Gastroesophageal sphincter (tissue), 4 donors: ENCODE measurements around the gene NEK11. TPM values are rescaled to one million over a fixed set of nuclear protein-coding genes. Genes with fewer than 3 reads are reported as not detected.

Experiments used
- ATAC-seq: fragments of 150-250 bp; one replicate; pipeline ENCODE4 v1.9.1; 2016; ENCODE audit warnings: mild to moderate bottlenecking, moderate library complexity
- H3K27ac ChIP-seq, 4 donors: fragments of 200-600 bp; sonication (generic) in 3 of 4; 1 replicate in 3 of 4; 2 replicates in 1 of 4; pipeline ENCODE4 v1.5.1; 2016 to 2019
- H3K27me3 ChIP-seq: fragments of 200-600 bp; sonication (generic); one replicate; pipeline ENCODE4 v1.5.1; 2019
- H3K36me3 ChIP-seq, 2 donors: fragments of 200-600 bp; sonication (generic); one replicate each; pipeline ENCODE4 v1.5.1; 2019; ENCODE audit warnings: control low read depth in 1 of 2
- H3K4me1 ChIP-seq, 3 donors: fragments of 200-600 bp; sonication (generic); 1 replicate in 2 of 3; 2 replicates in 1 of 3; pipeline ENCODE4 v1.5.1; 2016 to 2019; ENCODE audit warnings: control low read depth in 2 of 3
- H3K4me3 ChIP-seq, 2 donors: fragments of 200-600 bp; sonication (generic); one replicate each; pipeline ENCODE4 v1.5.1; 2019; ENCODE audit warnings: mild to moderate bottlenecking in 1 of 2, moderate library complexity in 1 of 2
- H3K9me3 ChIP-seq, 3 donors: fragments of 200-600 bp; sonication (generic); one replicate each; pipeline ENCODE4 v1.5.1; 2017 to 2019; ENCODE audit warnings: control low read depth in 2 of 3
- EP300 ChIP-seq: sonication (generic); formaldehyde crosslinking; IDR thresholded peaks from one replicate; pipeline ENCODE4 v1.6.1; 2017; ENCODE audit warnings: antibody characterized with exemption, mild to moderate bottlenecking
- POLR2A ChIP-seq, 2 donors: fragments of 450-650 bp; IDR thresholded peaks; one replicate each; pipeline ENCODE4 v1.6.1; 2017; ENCODE audit warnings: antibody characterized with exemption in 2 of 2, mild to moderate bottlenecking in 2 of 2, moderate library complexity in 1 of 2
- POLR2AphosphoS5 ChIP-seq: sonication (generic); formaldehyde crosslinking; IDR thresholded peaks from one replicate; pipeline ENCODE4 v1.6.1; 2017; ENCODE audit warnings: antibody characterized with exemption
- WGBS, 2 donors: methylation state at CpG; one replicate each; pipeline ENCODE4 v1.1.5; 2018; ENCODE audit warnings: low coverage in 1 of 2; 5-methylcytosine and 5-hydroxymethylcytosine counted together
- total RNA-seq, 4 donors: library from RNA; depleted of rRNA; stranded (reverse); fragments of >200 nt; gene quantifications; one replicate each; pipeline ENCODE4 v1.1.0, GENCODE V29; 2016
- TF ChIP-seq, protein P1 (sequence below), 4 experiments: fragments of 200-600 bp in 2 of 4; fragments of 450-650 bp in 2 of 4; sonication (generic) in 1 of 4; IDR thresholded peaks; one replicate each; pipeline ENCODE4 v1.5.1; 2017 to 2019; ENCODE audit warnings: antibody characterized with exemption in 4 of 4, mild to moderate bottlenecking in 2 of 4, moderate library complexity in 2 of 4

Gene NEK11, protein sequence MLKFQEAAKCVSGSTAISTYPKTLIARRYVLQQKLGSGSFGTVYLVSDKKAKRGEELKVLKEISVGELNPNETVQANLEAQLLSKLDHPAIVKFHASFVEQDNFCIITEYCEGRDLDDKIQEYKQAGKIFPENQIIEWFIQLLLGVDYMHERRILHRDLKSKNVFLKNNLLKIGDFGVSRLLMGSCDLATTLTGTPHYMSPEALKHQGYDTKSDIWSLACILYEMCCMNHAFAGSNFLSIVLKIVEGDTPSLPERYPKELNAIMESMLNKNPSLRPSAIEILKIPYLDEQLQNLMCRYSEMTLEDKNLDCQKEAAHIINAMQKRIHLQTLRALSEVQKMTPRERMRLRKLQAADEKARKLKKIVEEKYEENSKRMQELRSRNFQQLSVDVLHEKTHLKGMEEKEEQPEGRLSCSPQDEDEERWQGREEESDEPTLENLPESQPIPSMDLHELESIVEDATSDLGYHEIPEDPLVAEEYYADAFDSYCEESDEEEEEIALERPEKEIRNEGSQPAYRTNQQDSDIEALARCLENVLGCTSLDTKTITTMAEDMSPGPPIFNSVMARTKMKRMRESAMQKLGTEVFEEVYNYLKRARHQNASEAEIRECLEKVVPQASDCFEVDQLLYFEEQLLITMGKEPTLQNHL
- 10 to 100 TPM in 1 of 4 donors, 1 to 10 TPM in 3; 4.4 to 19.1 (median 6.0) TPM for total RNA-seq

DNA sequence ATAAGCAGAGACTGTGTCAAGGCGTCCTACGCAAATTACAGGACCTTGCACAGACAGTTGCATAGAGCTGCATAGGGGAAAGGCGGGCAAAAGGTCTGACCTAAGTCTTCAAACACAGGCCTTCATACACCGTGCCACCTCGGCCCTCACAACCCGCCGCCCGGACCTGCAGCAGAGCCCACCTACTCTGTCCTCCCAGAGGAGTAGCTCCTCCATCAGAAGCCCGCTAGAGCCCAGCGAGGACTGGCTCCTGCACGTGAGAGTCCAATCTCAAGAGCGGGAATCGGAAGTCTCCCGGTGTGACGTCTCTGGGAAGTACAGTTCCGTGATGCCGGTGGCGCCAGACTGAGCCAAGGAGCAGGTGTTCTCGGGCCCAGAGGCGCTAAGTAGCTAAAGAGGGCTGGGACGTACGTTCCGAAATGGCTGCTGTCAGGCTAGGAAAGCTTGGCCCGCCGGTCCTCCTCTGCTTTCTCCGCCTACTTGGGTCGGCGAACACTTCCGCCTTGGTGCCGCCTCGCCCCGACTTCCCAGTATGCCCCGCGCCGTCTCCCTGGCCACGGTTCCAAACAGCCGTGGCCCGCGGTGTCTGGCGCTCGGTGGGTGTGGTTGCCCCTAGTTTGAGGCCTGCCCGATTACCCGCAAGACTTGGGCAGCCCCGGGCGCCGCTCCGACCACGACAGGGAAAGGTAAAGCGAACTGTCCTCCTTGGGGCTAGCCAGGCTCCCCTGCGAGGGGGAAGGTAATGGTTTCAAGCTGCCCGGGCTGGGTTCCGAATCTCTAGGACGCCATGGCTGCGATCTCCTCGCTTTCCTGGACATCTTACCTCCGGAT is at the start of gene NEK11, which contains the start of gene ASTE1:
TSS of gene NEK11 (plus strand) at position 557 of the 831 bp plus-strand sequence. CDS start 2,832 bp downstream, outside the sequence.
TSS of gene ASTE1 (minus strand) at position 505 of the 831 bp plus-strand sequence. CDS start 1,519 bp downstream, outside the sequence.
- ATAC-seq = peak; percentile 97
- H3K9me3 ChIP-seq = no peaks in the 10 kb centered on the region
- 0 to 20% methylated on average over 3 to 4 of the region's 56 CpGs for WGBS, 2 donors
- peak within 1 kb of the TSS; percentile 79 to 91 (median 86) for H3K27ac ChIP-seq
- H3K27me3 ChIP-seq = no peaks in the 10 kb centered on the region
- H3K4me3 ChIP-seq = peak within 1 kb of the TSS; percentile 70 to 87
- TF ChIP-seq EP300 (no peak), POLR2AphosphoS5 (peak; percentile 72), POLR2A (IDR thresholded peaks at IDR 0.05) (peak in 1 of 2 donors; percentile 35)
- TF ChIP-seq, protein P1, sequence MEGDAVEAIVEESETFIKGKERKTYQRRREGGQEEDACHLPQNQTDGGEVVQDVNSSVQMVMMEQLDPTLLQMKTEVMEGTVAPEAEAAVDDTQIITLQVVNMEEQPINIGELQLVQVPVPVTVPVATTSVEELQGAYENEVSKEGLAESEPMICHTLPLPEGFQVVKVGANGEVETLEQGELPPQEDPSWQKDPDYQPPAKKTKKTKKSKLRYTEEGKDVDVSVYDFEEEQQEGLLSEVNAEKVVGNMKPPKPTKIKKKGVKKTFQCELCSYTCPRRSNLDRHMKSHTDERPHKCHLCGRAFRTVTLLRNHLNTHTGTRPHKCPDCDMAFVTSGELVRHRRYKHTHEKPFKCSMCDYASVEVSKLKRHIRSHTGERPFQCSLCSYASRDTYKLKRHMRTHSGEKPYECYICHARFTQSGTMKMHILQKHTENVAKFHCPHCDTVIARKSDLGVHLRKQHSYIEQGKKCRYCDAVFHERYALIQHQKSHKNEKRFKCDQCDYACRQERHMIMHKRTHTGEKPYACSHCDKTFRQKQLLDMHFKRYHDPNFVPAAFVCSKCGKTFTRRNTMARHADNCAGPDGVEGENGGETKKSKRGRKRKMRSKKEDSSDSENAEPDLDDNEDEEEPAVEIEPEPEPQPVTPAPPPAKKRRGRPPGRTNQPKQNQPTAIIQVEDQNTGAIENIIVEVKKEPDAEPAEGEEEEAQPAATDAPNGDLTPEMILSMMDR (IDR thresholded peaks at IDR 0.05) = peak in 1 of 4 experiments; percentile 21
- peaks cover 4 to 52% (median 9%) of the 10 kb centered on the region in 3 donors for H3K4me1 ChIP-seq
- peaks cover 0 to 12% of the 10 kb centered on the region in 2 donors for H3K36me3 ChIP-seq

DNA sequence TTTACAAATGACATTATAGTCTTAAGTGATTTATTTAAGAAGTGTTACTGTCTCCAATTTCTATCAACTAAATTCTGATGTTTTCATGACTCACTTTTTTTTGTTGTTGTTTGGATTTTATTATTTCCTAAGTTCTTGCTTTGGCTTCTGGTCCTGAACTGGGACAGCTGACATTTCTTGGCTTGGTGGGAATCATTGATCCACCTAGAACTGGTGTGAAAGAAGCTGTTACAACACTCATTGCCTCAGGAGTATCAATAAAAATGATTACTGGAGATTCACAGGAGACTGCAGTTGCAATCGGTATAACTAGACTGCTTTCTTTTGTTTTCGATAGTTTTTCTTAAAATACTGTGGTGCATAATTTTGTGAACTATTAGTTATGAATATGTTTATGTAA is 47.6 kb upstream of the NEK11 start:
- ATAC-seq = no peak
- Histone ChIP-seq H3K9me3 (no peaks in the 10 kb centered on the region), H3K27ac (no peak overlapping the region), H3K4me3 (no peak overlapping the region), H3K36me3 (peaks cover 0 to 53% of the 10 kb centered on the region in 2 donors), H3K4me1 (no peaks in the 10 kb centered on the region), H3K27me3 (no peaks in the 10 kb centered on the region)
- TF ChIP-seq POLR2AphosphoS5 = no peak
- 83 to 100% methylated on average over 1 to 2 of the region's 2 CpGs for WGBS, 2 donors

DNA sequence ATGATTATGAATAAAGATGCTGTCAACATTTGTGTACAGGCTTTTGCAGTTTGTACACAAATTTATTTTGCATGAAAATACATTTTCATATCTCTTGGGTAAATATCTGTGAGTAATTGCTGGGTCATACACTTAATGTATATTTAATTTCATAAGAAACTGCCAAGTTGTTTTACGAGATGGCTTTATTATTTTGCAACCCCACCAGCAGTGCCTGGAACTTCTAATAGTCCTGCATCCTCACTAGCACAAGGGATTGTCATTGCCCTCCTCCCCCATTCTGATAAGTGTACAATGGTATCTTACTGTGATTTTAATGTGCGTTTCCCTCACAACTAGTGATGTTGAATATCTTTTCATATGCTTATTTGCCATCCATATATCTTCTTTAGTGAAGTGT is 45.2 kb upstream of the NEK11 start:
- WGBS, 2 donors = 81 to 87% methylated on average over 2 of the region's 2 CpGs
- no peak for ATAC-seq
- Histone ChIP-seq H3K4me1 (no peaks in the 10 kb centered on the region), H3K36me3 (peaks cover 0 to 41% of the 10 kb centered on the region in 2 donors), H3K27ac (no peak overlapping the region), H3K4me3 (no peak overlapping the region), H3K9me3 (no peaks in the 10 kb centered on the region), H3K27me3 (no peaks in the 10 kb centered on the region)
- TF ChIP-seq POLR2A (IDR thresholded peaks at IDR 0.05) (no peak), EP300 (no peak), POLR2AphosphoS5 (no peak)
- TF ChIP-seq, protein P1 (IDR thresholded peaks at IDR 0.05) = no peak

DNA sequence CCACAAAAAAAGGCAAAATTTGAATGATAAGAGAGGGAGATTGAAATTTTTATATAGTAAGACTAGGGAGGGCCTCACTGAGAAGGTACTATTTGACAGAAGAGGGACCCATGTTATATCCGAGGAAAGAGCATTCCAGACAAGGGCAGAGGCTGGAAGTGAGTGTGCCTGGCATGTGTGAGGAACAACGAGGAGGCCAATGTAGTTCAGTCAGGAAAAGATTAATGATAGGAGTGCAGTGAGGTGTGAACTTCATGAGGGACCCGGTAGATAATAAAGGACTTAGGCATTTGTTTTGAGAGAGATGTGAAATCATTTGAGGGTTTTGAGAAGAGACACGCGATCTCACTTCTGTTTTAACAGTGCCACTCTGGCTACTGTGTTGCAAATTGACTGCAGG is 36.4 kb upstream of the NEK11 start:
- 63 to 75% methylated on average over 5 of the region's 5 CpGs for WGBS, 2 donors
- no peaks in the 10 kb centered on the region for H3K27me3 ChIP-seq
- no peaks in the 10 kb centered on the region for H3K9me3 ChIP-seq
- H3K4me1 ChIP-seq = no peaks in the 10 kb centered on the region
- H3K36me3 ChIP-seq = peaks cover 0 to 41% of the 10 kb centered on the region in 2 donors
- TF ChIP-seq, protein P1 (IDR thresholded peaks at IDR 0.05) = no peak
- no peak for TF ChIP-seq POLR2A (IDR thresholded peaks at IDR 0.05)
- TF ChIP-seq EP300 = no peak
- TF ChIP-seq POLR2AphosphoS5 = no peak
- no peak for ATAC-seq
- no peak overlapping the region for H3K27ac ChIP-seq
- H3K4me3 ChIP-seq = no peak overlapping the region

DNA sequence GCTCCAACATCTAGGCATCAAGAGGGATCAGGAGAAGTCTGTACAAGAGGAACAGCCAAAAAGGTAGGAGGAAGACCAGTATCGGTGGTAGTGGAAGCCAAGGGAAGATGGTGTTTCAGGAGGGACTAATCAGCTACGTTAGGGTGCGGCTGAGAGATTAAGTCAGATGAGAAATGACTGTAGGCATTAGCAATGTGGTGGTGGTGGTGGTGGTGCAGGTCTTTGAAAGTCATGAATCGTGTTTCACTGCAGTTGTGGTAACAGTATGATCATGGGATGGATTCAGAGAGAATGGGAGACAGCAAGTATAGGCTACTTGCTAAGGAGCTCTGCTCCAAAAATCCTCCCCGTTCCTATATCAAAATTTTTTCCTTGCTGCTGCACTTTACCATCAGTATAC is 35.6 kb upstream of the NEK11 start:
- WGBS, 2 donors = 88 to 90% methylated on average over 5 of the region's 5 CpGs
- TF ChIP-seq POLR2A (IDR thresholded peaks at IDR 0.05) = no peak
- no peak for TF ChIP-seq POLR2AphosphoS5
- no peak for TF ChIP-seq EP300

More for the DNA sequence above, 35.6 kb upstream of the NEK11 start:
- H3K36me3 ChIP-seq = peaks cover 0 to 48% of the 10 kb centered on the region in 2 donors
- H3K4me1 ChIP-seq = no peaks in the 10 kb centered on the region
- H3K9me3 ChIP-seq = no peaks in the 10 kb centered on the region
- ATAC-seq = no peak
- H3K4me3 ChIP-seq = no peak overlapping the region
- H3K27ac ChIP-seq = no peak overlapping the region
- H3K27me3 ChIP-seq = no peaks in the 10 kb centered on the region
